Stimulated activated CD4-positive, alpha-beta T cell treated with anti-CD3 and anti-CD28 coated beads, Interleukin-15, amount 100 ng/mL, for 1 hour (primary cell): ENCODE results near the gene ARHGEF17.

Experiments used
- DNase-seq, 2 donors: peaks; one replicate each; pipeline ENCODE4 v3.0.0-alpha.2; 2020; ENCODE audit warnings: low read depth in 1 of 2, low spot score in 1 of 2

ARHGEF17 gene

DNA sequence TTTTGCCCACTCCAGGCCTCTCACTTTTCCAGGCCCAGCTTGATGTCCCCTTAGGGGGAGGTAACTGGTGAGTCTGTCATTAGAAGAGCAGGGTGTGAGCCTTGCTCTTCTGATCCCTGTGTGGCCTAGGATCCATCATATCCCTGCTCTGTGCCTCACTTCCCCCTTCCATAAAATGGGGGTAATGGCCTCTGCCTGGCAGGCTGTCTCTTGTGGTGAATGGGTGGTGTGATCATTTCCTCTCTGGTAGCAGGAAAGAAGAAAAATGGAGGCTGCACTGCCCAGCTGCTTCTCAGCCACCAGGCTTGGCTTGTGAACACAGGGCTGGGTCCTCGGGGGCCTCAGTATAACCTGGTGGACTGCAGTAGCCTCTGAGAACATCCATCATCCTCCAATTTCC lies 5.6 kb downstream of the ARHGEF17 start:
- no peak for DNase-seq

- no peak for DNase-seq
Observed at GRCh38 chr11:73314117-73314961, 6.3 kb downstream of the ARHGEF17 start.

DNA sequence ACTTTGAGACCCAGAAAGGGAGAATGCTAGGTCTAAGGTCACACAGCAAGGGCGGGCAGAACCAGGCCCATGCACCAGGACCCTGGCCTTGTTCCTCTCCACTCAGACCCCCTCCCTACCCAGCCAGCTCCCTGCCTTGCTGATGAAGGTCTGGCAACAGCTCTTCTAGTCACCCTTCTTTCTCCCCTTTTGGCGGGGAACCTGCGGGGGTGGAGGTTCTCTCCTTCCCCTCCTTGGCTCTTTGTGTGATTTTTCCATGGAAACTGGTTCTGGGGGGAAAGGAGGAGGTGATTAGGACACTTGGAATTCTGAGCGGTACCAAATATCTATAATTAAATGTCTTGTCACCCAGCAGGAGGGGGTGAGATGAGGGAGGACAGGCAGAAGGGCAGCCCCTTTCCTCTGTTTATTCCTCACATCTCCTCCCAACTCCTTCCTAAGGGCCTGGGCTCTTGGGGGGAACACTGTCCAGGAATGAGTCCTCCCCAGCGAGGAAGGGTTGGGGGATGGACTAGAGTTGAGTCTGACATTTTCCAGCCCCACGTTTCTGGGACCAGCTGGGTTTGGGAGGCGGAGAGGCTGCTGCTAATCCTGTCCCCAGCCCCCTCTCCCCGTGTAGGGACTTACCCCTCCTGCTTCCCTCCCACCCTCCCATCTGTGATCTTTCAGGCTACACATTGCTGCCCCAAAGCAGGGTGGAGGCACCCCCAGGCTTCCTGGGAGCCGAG lies 7.4 kb downstream of the ARHGEF17 start:
- DNase-seq = no peak

- no peak for DNase-seq
Observed at GRCh38 chr11:73316422-73316821, 8.3 kb downstream of the ARHGEF17 start.

DNA sequence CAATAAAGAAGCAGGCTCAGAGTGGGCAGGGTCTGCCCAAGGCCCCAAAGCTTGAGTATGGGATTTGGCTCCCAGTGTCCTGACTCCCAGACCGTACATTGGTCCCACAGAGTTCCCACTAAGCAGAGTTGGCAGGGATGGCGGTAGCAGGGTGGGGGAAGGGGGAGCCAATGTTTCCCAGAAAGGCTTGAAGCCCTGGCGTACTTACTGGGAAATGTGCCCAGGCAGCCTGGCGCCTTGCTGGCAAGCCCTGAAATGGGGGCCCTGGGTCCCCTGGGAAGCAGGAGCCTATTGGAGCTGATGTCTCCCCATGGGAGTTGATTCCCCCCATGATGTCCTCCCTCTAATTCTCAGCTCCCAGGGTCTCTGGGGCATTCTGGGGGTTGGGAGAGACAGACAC lies 9.3 kb downstream of the ARHGEF17 start:
- no peak for DNase-seq

GRCh38 chr11:73317803-73318202 lies 9.7 kb downstream of the ARHGEF17 start:
- DNase-seq = no peak

- no peak for DNase-seq
Observed at GRCh38 chr11:73318501-73319011, 10.5 kb downstream of the ARHGEF17 start.

DNA sequence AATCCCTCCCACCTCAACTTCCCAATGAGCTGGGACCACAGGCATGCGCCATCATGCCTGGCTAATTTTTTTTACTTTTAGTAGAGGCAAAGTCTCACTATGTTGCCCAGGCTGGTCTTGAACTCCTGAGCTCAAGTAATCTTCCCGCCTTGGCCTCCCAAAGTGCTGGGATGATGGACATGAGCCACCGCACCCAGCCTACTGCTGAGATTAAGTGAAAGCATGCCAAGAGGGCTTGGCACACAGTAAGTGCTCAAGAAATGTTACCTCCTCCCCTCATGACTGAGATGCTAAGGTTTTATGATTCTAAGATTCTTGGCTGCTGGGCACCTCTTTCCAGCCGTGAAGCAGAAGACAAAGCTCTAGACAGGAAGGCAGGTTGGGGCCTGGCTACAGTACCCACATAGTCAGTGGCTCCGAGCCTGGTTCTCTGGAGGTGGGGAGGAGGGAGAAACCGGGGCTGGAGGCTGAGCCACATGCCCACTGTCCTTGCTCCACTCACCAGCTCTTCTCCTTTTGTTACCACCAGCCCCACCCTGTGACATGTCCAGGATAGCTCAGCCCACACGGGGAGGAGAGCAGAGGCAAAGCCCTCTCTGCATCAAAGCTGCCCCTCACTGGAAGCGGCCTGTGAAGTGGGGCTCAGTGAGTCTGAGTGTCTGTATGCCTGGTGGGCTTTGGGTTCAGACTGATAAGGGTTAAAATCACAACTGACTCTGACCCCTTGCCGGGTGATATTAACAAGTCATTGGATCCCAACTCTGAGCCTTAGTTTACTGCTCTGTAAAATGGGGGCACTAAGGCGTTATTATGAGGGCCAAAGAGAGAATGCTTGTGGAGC lies 12.9 kb downstream of the ARHGEF17 start:
- DNase-seq = no peak

GRCh38 chr11:73321604-73322381 lies 13.7 kb downstream of the ARHGEF17 start:
- DNase-seq = no peak

GRCh38 chr11:73322382-73323306 lies 14.6 kb downstream of the ARHGEF17 start:
- no peak for DNase-seq

DNA sequence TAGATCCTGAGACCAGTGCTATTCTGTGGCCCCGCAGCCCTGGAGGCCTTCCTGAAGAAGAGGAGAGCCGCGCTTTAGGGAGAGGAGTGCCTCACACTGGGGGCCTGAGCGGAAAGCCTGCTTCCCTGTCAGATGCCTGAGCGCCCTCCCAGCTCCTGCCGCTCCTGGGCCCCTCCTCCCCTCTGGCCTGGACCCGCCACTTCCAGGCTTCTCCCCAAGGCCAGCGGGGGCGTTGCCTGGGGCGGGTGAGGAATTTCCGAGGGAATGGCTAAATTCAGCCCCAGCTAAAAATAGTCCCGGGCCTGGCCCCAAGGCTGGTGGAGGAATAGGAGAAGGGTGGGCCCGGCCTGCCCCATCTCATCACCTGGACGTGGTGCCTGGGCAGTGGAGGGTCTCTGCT lies 15.4 kb downstream of the ARHGEF17 start:
- DNase-seq = no peak

DNA sequence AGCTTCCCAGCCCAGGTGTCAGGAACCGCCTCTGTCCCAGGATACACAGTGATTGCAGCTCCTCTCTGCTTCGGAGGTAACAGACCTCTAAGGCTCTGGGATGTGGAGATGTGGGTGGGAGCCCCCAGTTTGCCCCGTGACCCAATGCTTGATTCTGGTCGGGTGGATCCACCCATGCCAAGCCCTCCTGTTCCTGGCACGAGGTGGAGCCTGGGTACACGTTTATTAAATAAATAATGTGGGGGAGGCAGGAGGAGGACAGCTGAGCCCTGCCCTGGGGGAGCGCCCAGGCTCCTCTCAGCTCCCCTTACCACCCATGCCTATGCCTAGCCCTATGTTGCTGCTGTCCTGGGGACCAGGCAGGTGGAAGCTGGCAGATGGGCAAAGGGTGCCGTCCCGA lies 16.0 kb downstream of the ARHGEF17 start:
- no peak for DNase-seq

- DNase-seq = no peak
Observed at GRCh38 chr11:73324665-73325035, 16.6 kb downstream of the ARHGEF17 start.

DNA sequence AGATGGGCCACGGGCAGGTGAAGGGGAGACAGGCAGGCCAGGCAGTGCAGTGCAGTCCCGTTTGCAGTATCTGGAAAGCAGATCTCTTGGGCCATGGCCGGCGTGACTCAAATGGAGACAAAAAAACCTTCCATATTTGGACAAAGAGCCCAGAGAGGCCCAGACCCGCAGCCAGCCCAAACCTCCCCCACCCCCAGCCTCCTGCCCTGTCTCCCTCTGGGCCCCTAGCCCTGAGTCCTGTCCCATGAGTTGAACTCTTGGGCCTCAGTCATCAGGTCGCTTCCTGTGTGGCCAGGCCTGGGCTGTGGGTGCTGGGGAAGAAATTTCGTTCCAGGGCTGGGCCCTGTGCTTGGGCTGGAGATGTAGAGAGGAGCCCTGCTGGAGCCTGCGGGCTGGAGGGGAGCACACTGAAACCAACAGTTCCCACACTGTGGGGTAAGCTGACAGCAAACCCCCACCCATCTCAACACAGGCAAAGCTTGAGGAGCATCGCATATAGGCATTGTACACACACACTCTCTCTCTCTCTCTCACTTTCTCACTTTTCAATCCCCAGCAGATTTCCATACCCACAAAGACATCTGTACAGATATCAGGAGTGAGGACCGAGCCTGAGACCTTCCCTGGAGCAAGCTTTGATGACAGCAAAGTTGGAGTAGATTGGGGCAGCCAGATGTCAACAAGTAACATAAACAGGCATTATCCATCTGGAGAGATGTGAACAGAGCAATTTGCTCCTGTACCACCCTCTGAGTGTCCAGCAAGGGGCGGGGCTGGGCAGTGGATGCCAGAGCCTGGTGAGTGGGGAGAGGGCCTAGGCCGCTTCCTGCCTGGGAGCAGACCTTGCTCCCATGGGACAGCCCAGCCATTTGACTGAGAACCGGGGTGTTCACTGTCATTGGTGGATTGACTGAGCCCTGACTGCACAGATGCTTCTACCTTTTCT lies 17.2 kb downstream of the ARHGEF17 start:
- DNase-seq = no peak

GRCh38 chr11:73326929-73327811 lies 19.1 kb downstream of the ARHGEF17 start:
- no peak for DNase-seq

- no peak for DNase-seq
Observed at GRCh38 chr11:73327812-73328364, 19.8 kb downstream of the ARHGEF17 start.

DNA sequence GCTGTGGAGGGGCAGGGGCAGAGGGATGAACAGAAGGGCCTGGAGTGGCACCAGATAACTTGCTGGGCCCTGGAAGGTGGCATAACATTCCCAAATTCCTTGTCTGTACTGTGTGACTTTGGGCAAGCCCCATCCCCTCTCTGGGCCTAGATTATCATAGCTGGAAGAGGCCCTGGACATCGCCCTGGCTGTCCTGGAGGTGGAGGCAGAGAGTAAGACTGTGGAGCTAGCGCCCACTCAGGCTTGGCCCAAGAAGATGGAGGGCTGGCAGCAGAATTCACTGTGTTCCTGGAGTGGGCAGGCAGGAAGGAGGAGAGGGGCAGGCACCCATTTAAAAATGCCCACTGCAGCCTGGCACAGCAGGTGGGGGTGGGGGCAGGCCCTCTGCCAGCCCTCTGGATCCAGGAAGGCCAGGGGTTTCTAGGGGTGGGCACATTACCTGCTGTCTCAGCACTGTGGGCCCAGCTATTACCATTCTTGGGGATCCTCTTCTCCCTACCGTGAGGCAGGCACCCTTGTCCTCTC lies 22.6 kb downstream of the ARHGEF17 start:
- DNase-seq = no peak
